NCI-H1417 (cell line): Measurements from ENCODE around the gene OR1N1.
"Not testable (repeated sequence)": the region's sequence is repeated elsewhere in the genome, so short reads cannot be mapped to it uniquely, and the experiment has no call there.

ENCODE experiments used
- DNase-seq, 3 experiments: peaks; one replicate each; lab custom pipeline; 2025; lab: John Stamatoyannopoulos, UW

Gene OR1N1, protein sequence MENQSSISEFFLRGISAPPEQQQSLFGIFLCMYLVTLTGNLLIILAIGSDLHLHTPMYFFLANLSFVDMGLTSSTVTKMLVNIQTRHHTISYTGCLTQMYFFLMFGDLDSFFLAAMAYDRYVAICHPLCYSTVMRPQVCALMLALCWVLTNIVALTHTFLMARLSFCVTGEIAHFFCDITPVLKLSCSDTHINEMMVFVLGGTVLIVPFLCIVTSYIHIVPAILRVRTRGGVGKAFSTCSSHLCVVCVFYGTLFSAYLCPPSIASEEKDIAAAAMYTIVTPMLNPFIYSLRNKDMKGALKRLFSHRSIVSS

GRCh38 chr9:122527193-122527592 is at the start of gene OR1N1:
Gene OR1N1, minus strand, starts transcription at chr9:122527293. Its CDS starts 0 bp downstream, at chr9:122527293.
- DNase-seq = no peak

DNA sequence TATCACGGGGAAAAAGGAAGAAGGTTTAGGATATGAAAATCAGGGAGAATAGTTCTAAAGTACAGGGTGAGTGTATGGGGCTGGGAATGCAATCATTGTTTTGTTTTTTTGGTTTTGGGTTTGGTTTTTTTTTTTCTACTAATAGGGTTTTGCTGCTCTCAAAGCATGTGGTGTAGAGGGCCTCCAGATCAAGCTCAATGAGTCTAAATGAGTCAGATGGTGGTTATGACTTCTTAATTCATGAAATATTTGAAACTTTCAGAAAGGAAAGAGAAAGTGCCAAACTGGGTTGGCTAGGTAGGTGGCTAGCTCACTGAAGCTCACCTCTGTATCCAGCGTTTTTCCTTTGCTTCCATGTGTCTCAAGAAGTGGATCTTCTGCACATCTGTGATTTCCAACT is 45.4 kb upstream of the OR1N1 start:
- no peak for DNase-seq

- no peak for DNase-seq
Measured at GRCh38 chr9:122567901-122568300, 40.8 kb upstream of the OR1N1 start.

- DNase-seq = no peak
Measured at GRCh38 chr9:122562134-122562760, 35.2 kb upstream of the OR1N1 start.

- DNase-seq = no peak
Measured at GRCh38 chr9:122561446-122561845, 34.4 kb upstream of the OR1N1 start.

- no peak for DNase-seq
Measured at GRCh38 chr9:122552812-122553211, 25.7 kb upstream of the OR1N1 start, which contains the start of gene OR1N2. Gene OR1N2, plus strand, starts transcription at chr9:122553112. Its CDS starts 100 bp downstream, at chr9:122553212.

- DNase-seq = peak in 1 of 3 experiments; percentile 40
Measured at GRCh38 chr9:122551371-122551770, 24.3 kb upstream of the OR1N1 start.

GRCh38 chr9:122546196-122546595 is 19.1 kb upstream of the OR1N1 start:
- no peak for DNase-seq

- DNase-seq = no peak
Measured at GRCh38 chr9:122538757-122539156, 11.7 kb upstream of the OR1N1 start.

DNA sequence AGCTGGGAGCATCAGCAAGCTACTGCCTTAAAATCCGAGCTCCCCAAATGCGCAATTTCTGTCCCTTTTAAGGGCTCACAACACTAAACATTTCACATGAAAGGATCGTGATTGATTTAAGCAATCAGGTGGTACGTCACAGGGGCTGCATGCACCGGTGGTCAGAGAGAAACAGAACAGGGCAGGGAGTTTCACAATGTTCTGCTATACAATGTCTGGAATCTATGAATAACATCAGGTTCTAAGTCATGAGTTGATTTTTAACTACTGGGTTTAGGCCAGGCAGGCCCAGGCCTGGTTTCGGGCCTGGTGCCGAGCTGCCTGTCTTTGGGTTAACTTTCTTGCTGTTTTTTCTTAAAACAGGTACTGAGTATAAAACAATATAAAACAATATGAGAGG is 10.0 kb upstream of the OR1N1 start:
- DNase-seq = not testable (repeated sequence)

DNA sequence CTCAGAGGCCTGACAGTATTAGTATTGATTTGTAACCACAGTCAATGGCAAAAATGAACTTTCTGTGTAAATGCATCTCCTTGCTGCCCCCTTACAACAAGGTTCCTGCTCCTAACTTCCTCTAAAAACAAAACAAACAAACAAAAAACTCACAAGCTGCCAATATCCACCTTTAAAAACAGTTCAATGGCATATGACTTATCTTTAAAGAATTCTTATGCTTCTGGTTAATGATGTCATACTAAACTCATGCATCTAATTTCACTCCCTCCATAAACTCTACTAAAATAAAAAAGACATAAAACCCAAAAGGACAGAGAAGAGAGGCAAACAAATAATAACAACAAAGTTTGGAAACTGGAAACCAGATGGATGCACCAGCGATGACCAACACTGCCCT is 9.0 kb upstream of the OR1N1 start:
- no peak for DNase-seq

DNA sequence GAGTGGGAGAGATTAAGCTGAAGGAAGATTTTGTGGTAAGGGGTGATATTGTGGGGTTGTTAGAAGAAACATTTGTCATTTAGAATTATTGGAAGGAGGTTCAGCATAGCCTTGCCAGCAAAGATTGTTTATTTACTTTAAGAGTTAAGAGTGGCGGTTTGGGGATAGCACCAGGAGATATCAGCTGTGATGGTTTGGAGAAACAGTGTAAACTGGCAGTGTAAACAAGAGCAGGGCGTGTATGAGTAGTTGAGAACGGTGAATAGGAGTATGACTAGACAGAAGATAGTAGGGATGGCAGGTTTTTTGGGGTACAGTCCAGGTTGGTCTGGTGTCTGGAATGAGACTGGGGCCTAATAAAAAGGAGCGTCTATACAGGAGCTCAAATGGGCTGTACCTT is 4.1 kb upstream of the OR1N1 start:
- DNase-seq = not testable (repeated sequence)

- no peak for DNase-seq
Measured at GRCh38 chr9:122526602-122527001, 491 bp downstream of the OR1N1 start.

DNA sequence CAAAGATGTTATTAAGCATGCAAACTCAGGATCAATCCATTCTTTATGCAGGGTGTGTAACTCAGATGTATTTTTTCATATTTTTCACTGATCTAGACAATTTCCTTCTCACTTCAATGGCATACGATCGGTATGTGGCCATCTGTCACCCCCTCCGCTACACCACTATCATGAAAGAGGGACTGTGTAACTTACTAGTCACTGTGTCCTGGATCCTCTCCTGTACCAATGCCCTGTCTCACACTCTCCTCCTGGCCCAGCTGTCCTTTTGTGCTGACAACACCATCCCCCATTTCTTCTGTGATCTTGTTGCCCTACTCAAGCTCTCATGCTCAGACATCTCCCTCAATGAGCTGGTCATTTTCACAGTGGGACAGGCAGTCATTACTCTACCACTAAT is 7.7 kb downstream of the OR1N1 start:
- no peak for DNase-seq

GRCh38 chr9:122518841-122519240 is 8.3 kb downstream of the OR1N1 start, which contains the start of gene OR1J4:
Gene OR1J4, plus strand, starts transcription at chr9:122519141. Its CDS starts 0 bp downstream, at chr9:122519141.
- DNase-seq = no peak

DNA sequence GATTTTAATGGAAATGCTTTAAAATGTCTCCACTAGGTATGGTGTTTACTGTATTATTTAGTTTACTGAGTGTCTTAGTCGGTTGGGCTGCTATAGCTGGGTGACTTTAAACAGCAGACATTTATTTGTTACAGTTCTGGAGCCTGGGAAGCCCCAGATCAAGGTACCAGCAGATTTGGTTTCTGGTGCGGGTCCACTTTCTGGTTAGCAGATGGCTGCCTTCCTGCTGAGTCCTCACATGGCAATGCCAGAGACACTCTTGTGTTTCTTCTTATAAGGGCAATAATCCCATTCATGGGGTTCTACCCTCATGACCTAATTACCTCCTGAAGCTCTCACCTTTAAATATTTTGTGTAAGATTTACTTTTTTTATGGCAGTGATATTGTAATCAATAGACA is 8.9 kb downstream of the OR1N1 start:
- DNase-seq = no peak

- DNase-seq = no peak
Measured at GRCh38 chr9:122510502-122510901, 16.6 kb downstream of the OR1N1 start, which contains the start of gene OR1J2. Gene OR1J2, plus strand, starts transcription at chr9:122510802. Its CDS starts 0 bp downstream, at chr9:122510802.

DNA sequence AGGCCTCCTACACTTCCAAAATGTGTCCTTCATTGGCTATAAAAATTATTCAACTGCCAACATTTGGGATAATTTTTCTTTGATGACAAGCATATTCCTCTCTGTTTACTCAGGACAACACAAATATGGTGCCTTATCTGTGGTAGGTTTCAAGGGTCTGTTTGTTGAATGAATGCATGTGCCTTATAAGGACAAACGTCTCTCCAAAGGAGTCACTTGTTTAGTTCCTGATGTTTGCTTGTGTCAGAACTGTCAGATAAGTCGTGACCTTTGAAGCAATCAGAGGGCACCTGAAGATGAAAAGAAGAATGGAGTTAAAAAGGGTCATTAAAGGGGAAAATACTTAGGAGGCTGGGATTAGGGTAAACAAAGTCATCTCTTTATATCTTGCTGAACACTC is 20.1 kb downstream of the OR1N1 start:
- no peak for DNase-seq

DNA sequence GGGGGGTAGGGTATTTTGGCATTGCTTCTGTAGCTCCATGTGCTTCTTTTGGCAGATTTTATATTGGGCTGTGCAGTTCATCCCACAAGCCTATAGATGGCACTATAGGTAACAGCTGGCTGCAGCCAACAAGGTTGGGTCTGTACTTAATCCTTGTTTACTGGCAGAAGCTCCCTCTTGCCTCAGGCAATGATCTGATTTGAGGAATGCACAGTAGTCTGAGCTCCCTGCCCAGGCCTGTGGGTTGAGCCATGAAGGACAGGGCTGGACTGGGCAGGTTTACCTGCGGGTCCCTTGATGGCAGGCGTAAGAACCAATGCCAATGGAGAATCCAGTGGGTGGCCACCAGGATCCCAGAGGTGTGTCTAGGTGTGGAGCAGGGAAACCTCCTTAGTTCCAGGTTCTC is 28.2 kb downstream of the OR1N1 start:
- peak; percentile 15 to 65 (median 21) for DNase-seq

- no peak for DNase-seq
Measured at GRCh38 chr9:122479062-122479461, 48.0 kb downstream of the OR1N1 start.

DNA sequence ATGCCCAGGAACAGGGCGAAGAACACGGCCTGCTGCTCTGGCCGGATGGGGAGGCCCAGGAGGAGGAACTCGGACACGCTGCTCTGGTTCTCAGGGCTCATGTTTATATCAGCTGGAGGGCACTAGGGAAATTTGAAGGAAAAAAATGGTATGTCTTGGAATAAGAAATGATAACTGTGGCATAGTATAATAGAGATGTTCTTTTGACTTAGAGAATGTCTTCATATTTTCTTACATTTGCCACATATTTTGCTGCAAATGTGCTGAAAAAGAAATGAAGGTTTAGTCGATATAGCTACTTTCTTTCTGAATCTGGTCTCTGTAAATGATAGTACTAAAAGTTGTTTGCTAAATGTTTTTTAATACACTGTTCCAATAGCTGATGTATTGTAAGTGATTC is 49.3 kb downstream of the OR1N1 start, which contains the start of gene OR1J1:
OR1J1 (minus strand) TSS at position 101 of the 400 bp plus-strand sequence; CDS start at position 101, 0 bp downstream.
- DNase-seq = no peak

DNA sequence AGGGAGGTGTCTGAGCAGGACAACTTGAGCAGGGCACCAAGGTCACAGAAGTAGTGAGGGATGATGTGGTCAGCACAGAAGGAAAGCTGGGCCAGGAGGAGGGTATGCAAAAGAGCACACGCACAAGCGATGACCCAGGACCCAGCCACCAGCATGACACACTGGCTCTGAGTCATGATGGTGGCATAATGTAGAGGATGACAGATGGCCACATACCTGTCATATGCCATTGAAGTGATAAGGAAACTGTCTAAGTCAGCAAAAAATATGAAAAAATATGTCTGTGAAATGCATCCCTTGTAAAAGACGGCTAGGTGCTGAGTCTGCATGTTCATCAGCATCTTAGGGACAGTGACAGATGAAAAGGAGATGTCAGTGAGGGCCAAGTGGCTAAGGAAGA is 49.7 kb downstream of the OR1N1 start:
- no peak for DNase-seq
